Astrocyte (in vitro differentiated cells and primary cell): ENCODE measurements around the gene NRP1. TPM values are rescaled to one million over a fixed set of nuclear protein-coding genes. Genes with fewer than 3 reads are reported as not detected.

Experiments used
- DNase-seq: peaks from one replicate; pipeline ENCODE4 v3.0.0-alpha.2; 2010; ENCODE audit warnings: low read depth
- FAIRE-seq: peaks from 2 replicates; lab custom pipeline; 2011; peaks lifted over from hg19 to GRCh38; lab: Jason Lieb, UNC
- H2AFZ ChIP-seq: 2 replicates; pipeline ENCODE4 v1.6.0; 2012; ENCODE audit warnings: low read depth, low read length, inconsistent platforms
- H3K27ac ChIP-seq: 2 replicates; pipeline ENCODE4 v1.5.1; 2011; ENCODE audit warnings: low read depth, low read length, inconsistent platforms
- H3K27me3 ChIP-seq: 2 replicates; pipeline ENCODE4 v1.6.0; 2011; ENCODE audit warnings: low read length, inconsistent platforms; ENCODE audit not compliant: insufficient read depth
- H3K36me3 ChIP-seq: 2 replicates; pipeline ENCODE4 v1.5.1; 2011; ENCODE audit warnings: low read length, inconsistent platforms; ENCODE audit not compliant: insufficient read depth
- H3K4me1 ChIP-seq: 2 replicates; pipeline ENCODE4 v1.5.1; 2011; ENCODE audit warnings: low read length, inconsistent platforms; ENCODE audit not compliant: insufficient read depth
- H3K4me2 ChIP-seq: 2 replicates; pipeline ENCODE4 v1.6.0; 2012; ENCODE audit warnings: low read length, inconsistent platforms
- H3K4me3 ChIP-seq: 2 replicates; pipeline ENCODE4 v1.5.1; 2011; ENCODE audit warnings: low read depth, mild to moderate bottlenecking, low read length, inconsistent platforms; ENCODE audit not compliant: insufficient read depth
- H3K79me2 ChIP-seq: 2 replicates; pipeline ENCODE4 v1.6.0; 2012; ENCODE audit warnings: mild to moderate bottlenecking, low read length, inconsistent platforms; ENCODE audit not compliant: insufficient read depth
- H3K9ac ChIP-seq: 2 replicates; pipeline ENCODE4 v1.6.0; 2012; ENCODE audit warnings: mild to moderate bottlenecking, low read length, inconsistent platforms
- H3K9me3 ChIP-seq: 2 replicates; pipeline ENCODE4 v1.5.1; 2012; ENCODE audit warnings: low read depth, mild to moderate bottlenecking, low read length, inconsistent platforms; ENCODE audit not compliant: insufficient read depth
- H4K20me1 ChIP-seq: 2 replicates; pipeline ENCODE4 v1.6.0; 2012; ENCODE audit warnings: low read length, inconsistent platforms; ENCODE audit not compliant: insufficient read depth
- H3K27ac Mint-ChIP-seq: one replicate; pipeline ENCODE4 v1.8.0; 2021; ENCODE audit warnings: mild to moderate bottlenecking, mixed read lengths; ENCODE audit not compliant: unreplicated experiment
- H3K27me3 Mint-ChIP-seq: one replicate; pipeline ENCODE4 v1.8.0; 2021; ENCODE audit warnings: low read depth, mixed read lengths; ENCODE audit not compliant: unreplicated experiment
- H3K36me3 Mint-ChIP-seq: one replicate; pipeline ENCODE4 v1.8.0; 2021; ENCODE audit warnings: low read depth, mixed read lengths; ENCODE audit not compliant: unreplicated experiment
- H3K4me1 Mint-ChIP-seq: one replicate; pipeline ENCODE4 v1.8.0; 2021; ENCODE audit warnings: low read depth, mixed read lengths; ENCODE audit not compliant: unreplicated experiment
- H3K4me3 Mint-ChIP-seq: one replicate; pipeline ENCODE4 v1.8.0; 2021; ENCODE audit warnings: mild to moderate bottlenecking, moderate library complexity, mixed read lengths; ENCODE audit not compliant: unreplicated experiment
- H3K9me3 Mint-ChIP-seq: one replicate; pipeline ENCODE4 v1.8.0; 2021; ENCODE audit warnings: mild to moderate bottlenecking, mixed read lengths; ENCODE audit not compliant: unreplicated experiment
- CTCF ChIP-seq: IDR thresholded peaks from 2 replicates; pipeline ENCODE4 v1.5.1; 2011; ENCODE audit warnings: low read depth, mild to moderate bottlenecking, inconsistent platforms, low read length, moderate library complexity; ENCODE audit not compliant: insufficient read depth
- EZH2 ChIP-seq: IDR thresholded peaks from 2 replicates; pipeline ENCODE4 v1.6.1; 2012; ENCODE audit warnings: mild to moderate bottlenecking, low read length, inconsistent platforms; ENCODE audit not compliant: insufficient read depth
- total RNA-seq: library from RNA; stranded (reverse); gene quantifications from 2 replicates; pipeline ENCODE4 v1.2.1, GENCODE V29; 2021

The NRP1 gene
- total RNA-seq, 1 donor from 2014 or later, result 59.4 TPM

- Mint-ChIP-seq H3K4me1 (peaks cover 11% of the 10 kb centered on the region), H3K27me3 (peaks cover 5% of the 10 kb centered on the region), H3K9me3 (peaks cover 2% of the 10 kb centered on the region), H3K4me3 (peak overlapping the region; percentile 83), H3K27ac (peak overlapping the region; percentile 73), H3K36me3 (no peaks in the 10 kb centered on the region)
- peaks cover 36% of the 10 kb centered on the region for H3K79me2 ChIP-seq
- TF ChIP-seq CTCF (peak; percentile 7), EZH2 (no peak)
- H2AFZ ChIP-seq, result peak overlapping the region; percentile 68
- H3K9ac ChIP-seq, result peak overlapping the region; percentile 91
- H3K4me2 ChIP-seq, result peak overlapping the region; percentile 86
- peak overlapping the region; percentile 93 for H3K4me3 ChIP-seq
- H3K4me1 ChIP-seq, result peaks cover 24% of the 10 kb centered on the region
- H3K9me3 ChIP-seq, result no peaks in the 10 kb centered on the region
- H4K20me1 ChIP-seq, result peaks cover 3% of the 10 kb centered on the region
- DNase-seq (peak; percentile 81), FAIRE-seq (no peak)
- peak overlapping the region; percentile 83 for H3K27ac ChIP-seq
- H3K36me3 ChIP-seq, result no peaks in the 10 kb centered on the region
- no peaks in the 10 kb centered on the region for H3K27me3 ChIP-seq
Measured at GRCh38 chr10:33337326-33337957, 3.0 kb upstream of the NRP1 start.

- Histone ChIP-seq H3K4me1 (peaks cover 24% of the 10 kb centered on the region), H4K20me1 (peaks cover 6% of the 10 kb centered on the region), H3K9me3 (no peaks in the 10 kb centered on the region), H3K36me3 (no peaks in the 10 kb centered on the region), H3K4me3 (peak overlapping the region; percentile 93), H3K27me3 (no peaks in the 10 kb centered on the region), H3K4me2 (peak overlapping the region; percentile 86), H3K27ac (peak overlapping the region; percentile 83), H3K9ac (peak overlapping the region; percentile 91), H3K79me2 (peaks cover 43% of the 10 kb centered on the region), H2AFZ (peak overlapping the region; percentile 68)
- FAIRE-seq (no peak), DNase-seq (no peak)
- H3K27me3 Mint-ChIP-seq, result peaks cover 5% of the 10 kb centered on the region
- H3K4me1 Mint-ChIP-seq, result peaks cover 15% of the 10 kb centered on the region
- TF ChIP-seq CTCF (no peak), EZH2 (no peak)
- H3K36me3 Mint-ChIP-seq, result no peaks in the 10 kb centered on the region
- H3K27ac Mint-ChIP-seq, result peak overlapping the region; percentile 73
- H3K4me3 Mint-ChIP-seq, result peak overlapping the region; percentile 99
- H3K9me3 Mint-ChIP-seq, result peaks cover 2% of the 10 kb centered on the region
Measured at GRCh38 chr10:33336582-33337325, 2.3 kb upstream of the NRP1 start.
